HepG2 (cell line): ENCODE data around the gene ZFR2. TPM values are rescaled to one million over a fixed set of nuclear protein-coding genes. Genes with fewer than 3 reads are reported as not detected.

Experiments used
- ATAC-seq: fragments of 200-7000 bp; cut with Tn5 transposase; 3 replicates; pipeline ENCODE4 v1.9.1; 2020; ENCODE audit warnings: mild to moderate bottlenecking, moderate library complexity
- BruUV-seq: library from RNA; stranded (reverse); fragments of 400-500 nt; replicated peaks from 2 replicates; lab custom pipeline; 2021; lab: Mats Ljungman, UMichigan
- CTCF ChIA-PET: fragments of 300-600 bp; formaldehyde crosslinking; extraction: SDS; loops from one replicate; lab custom pipeline; 2021; ENCODE audit warnings: low total read pairs, inconsistent platforms, low intra/inter-chr PET ratio; lab: Yijun Ruan, JAX
- POLR2A ChIA-PET: fragments of 350-600 bp; sonication (Branson Sonifier 250); formaldehyde crosslinking; loops from one replicate; lab custom pipeline; 2020; ENCODE audit warnings: antibody characterized with exemption, inconsistent platforms; lab: Yijun Ruan, JAX
- DNase-seq: peaks from one replicate; pipeline ENCODE4 v3.0.0-alpha.2; 2015; ENCODE audit warnings: low spot score
- FAIRE-seq: peaks from 3 replicates; lab custom pipeline; 2011; peaks lifted over from hg19 to GRCh38; lab: Jason Lieb, UNC
- H2AFZ ChIP-seq: one replicate; pipeline ENCODE4 v1.6.1; 2011; ENCODE audit warnings: low read length, inconsistent platforms
- H3K27ac ChIP-seq: fragments of 300-600 bp; 3 replicates; pipeline ENCODE4 v1.8.0; 2011; ENCODE audit warnings: mixed run types, mild to moderate bottlenecking, mixed read lengths, low read length, inconsistent platforms; ENCODE audit not compliant: insufficient read depth; ENCODE audit errors: extremely low read length
- H3K27me3 ChIP-seq, 2 experiments: fragments of 200-600 bp in 1 of 2; 2 replicates in 1 of 2; 3 replicates in 1 of 2; pipeline versions ENCODE4 v1.6.0 to v1.8.0; 2011; ENCODE audit warnings: low read length in 2 of 2, mild to moderate bottlenecking in 2 of 2, moderate library complexity in 2 of 2, inconsistent platforms in 1 of 2; ENCODE audit not compliant: insufficient read depth in 2 of 2, control insufficient read depth in 1 of 2
- H3K36me3 ChIP-seq, 2 experiments: fragments of 200-600 bp in 1 of 2; replicated peaks in 1 of 2; 2 replicates in 1 of 2; 3 replicates in 1 of 2; pipeline versions ENCODE4 v1.5.1 to v1.8.0; 2011; ENCODE audit warnings: low read length in 2 of 2, inconsistent platforms in 1 of 2; ENCODE audit not compliant: insufficient read depth in 2 of 2, control insufficient read depth in 1 of 2
- H3K4me1 ChIP-seq: 2 replicates; pipeline ENCODE4 v1.5.1; 2012; ENCODE audit warnings: low read length, inconsistent platforms; ENCODE audit not compliant: insufficient read depth
- H3K4me2 ChIP-seq: 2 replicates; pipeline ENCODE4 v1.6.0; 2011; ENCODE audit warnings: low read depth, low read length, inconsistent platforms
- H3K4me3 ChIP-seq, 3 experiments: fragments of 200-600 bp in 1 of 3; sonication (generic), shearing (Covaris generic) in 1 of 3; replicated peaks in 1 of 3; 2 replicates each; pipeline ENCODE4 v1.5.1; 2011 to 2016; ENCODE audit warnings: low read length in 3 of 3, inconsistent platforms in 2 of 3, low read depth in 2 of 3, mild to moderate bottlenecking in 2 of 3, control low read depth in 1 of 3, mixed read lengths in 1 of 3; ENCODE audit not compliant: insufficient read depth in 1 of 3
- H3K79me2 ChIP-seq: one replicate; pipeline ENCODE4 v1.6.1; 2011; ENCODE audit warnings: low read length, inconsistent platforms; ENCODE audit not compliant: insufficient read depth
- H3K9ac ChIP-seq: 2 replicates; pipeline ENCODE4 v1.6.0; 2011; ENCODE audit warnings: mild to moderate bottlenecking, low read depth, low read length, inconsistent platforms; ENCODE audit not compliant: insufficient read depth
- H3K9me3 ChIP-seq: 2 replicates; pipeline ENCODE4 v1.5.1; 2012; ENCODE audit warnings: mild to moderate bottlenecking, low read length
- H4K20me1 ChIP-seq: 2 replicates; pipeline ENCODE4 v1.6.0; 2011; ENCODE audit warnings: inconsistent platforms, mild to moderate bottlenecking, low read length, moderate library complexity; ENCODE audit not compliant: insufficient read depth
- DNMT1 ChIP-seq: sonication (generic); formaldehyde crosslinking; IDR thresholded peaks from 2 replicates; pipeline ENCODE4 v1.5.1; 2020; ENCODE audit warnings: mild to moderate bottlenecking, missing genetic modification reagents
- GFI1 ChIP-seq: sonication (generic); formaldehyde crosslinking; IDR thresholded peaks from 2 replicates; pipeline ENCODE4 v1.5.0; 2020; ENCODE audit warnings: missing genetic modification reagents, mild to moderate bottlenecking, borderline replicate concordance
- HMG20B ChIP-seq: conservative IDR thresholded peaks from 2 replicates; pipeline ENCODE4 v1.6.1; 2016; ENCODE audit warnings: missing genetic modification reagents, missing compliant biosample characterization
- MEF2D ChIP-seq: sonication (generic); formaldehyde crosslinking; IDR thresholded peaks from 2 replicates; pipeline ENCODE4 v1.5.1; 2020; ENCODE audit warnings: mild to moderate bottlenecking, missing genetic modification reagents
- MNT ChIP-seq: fragments of 450-650 bp; IDR thresholded peaks from 2 replicates; pipeline ENCODE4 v1.6.1; 2016
- PITX1 ChIP-seq: sonication (generic); formaldehyde crosslinking; IDR thresholded peaks from 2 replicates; pipeline ENCODE4 v1.5.1; 2020; ENCODE audit warnings: mild to moderate bottlenecking, missing genetic modification reagents
- RNF2 ChIP-seq: fragments of 450-650 bp; conservative IDR thresholded peaks from 2 replicates; pipeline ENCODE4 v1.6.1; 2016; ENCODE audit warnings: low read depth
- ZBTB7A ChIP-seq: sonication (generic); formaldehyde crosslinking; IDR thresholded peaks from 2 replicates; pipeline ENCODE4 v1.8.0; 2022; ENCODE audit warnings: mild to moderate bottlenecking, missing genetic modification reagents
- ZNF484 ChIP-seq: sonication (generic); formaldehyde crosslinking; IDR thresholded peaks from 2 replicates; pipeline ENCODE4 v1.5.1; 2020; ENCODE audit warnings: mild to moderate bottlenecking, low read depth, missing genetic modification reagents, borderline replicate concordance
- ZNF703 ChIP-seq: sonication (generic); formaldehyde crosslinking; IDR thresholded peaks from 2 replicates; pipeline ENCODE4 v1.5.1; 2020; ENCODE audit warnings: missing genetic modification reagents, mild to moderate bottlenecking, moderate library complexity, borderline replicate concordance
- ZNF766 ChIP-seq: sonication (generic); formaldehyde crosslinking; IDR thresholded peaks from 2 replicates; pipeline ENCODE4 v1.5.0; 2020; ENCODE audit warnings: missing genetic modification reagents, borderline replicate concordance
- ZNF768 ChIP-seq: sonication (generic); formaldehyde crosslinking; IDR thresholded peaks from 2 replicates; pipeline ENCODE4 v1.4.0; 2020; ENCODE audit warnings: missing genetic modification reagents
- WGBS: methylation state at CpG from one replicate; pipeline ENCODE4 v1.1.6; 2017; ENCODE audit warnings: low lambda C conversion rate; 5-methylcytosine and 5-hydroxymethylcytosine counted together
- in situ Hi-C: cut with HindIII; loops from 2 replicates; pipeline ENCODE4 v1.10.0; 2017; ENCODE audit warnings: low pct_unique_long_range_greater_than_20kb; ENCODE audit not compliant: extremely low pct_ligation_motif_present
- intact Hi-C: fragments of 100-400 bp; cut with micrococcal nuclease; formaldehyde crosslinking; loops from one replicate; pipeline ENCODE4 v1.10.0; 2022; ENCODE audit not compliant: unreplicated experiment
- polyA plus RNA-seq, 8 experiments: library from polyadenylated mRNA; depleted of rRNA in 3 of 8; stranded (reverse) in 7 of 8; unstranded in 1 of 8; fragments of >200 nt; fragmentation: Illumina TruSeq in 4 of 8; extraction: Trizol in 4 of 8; gene quantifications; 2 replicates each; pipeline versions ENCODE4 v1.2.1 to v1.2.3, GENCODE V29; 2011 to 2016; ENCODE audit warnings: low read depth in 4 of 8, missing spikeins in 1 of 8, mixed read lengths in 1 of 8; ENCODE audit not compliant: insufficient read depth in 1 of 8
- total RNA-seq, 5 experiments: library from RNA; depleted of rRNA; stranded (reverse); fragments of >200 nt; fragmentation: Illumina TruSeq; extraction: Trizol; gene quantifications; 2 replicates each; pipeline ENCODE4 v1.2.3, GENCODE V29; 2016; ENCODE audit warnings: low read depth in 1 of 5

ZFR2 gene
- total and polyA plus RNA-seq, 2 of the 13 experiments (the other 11 are each of a cell fraction or from before 2014, with no cell fraction given) = 0.37 to 0.69 TPM

GRCh38 chr19:3785451-3785937 lies 83.3 kb downstream of the ZFR2 start:
- TF ChIP-seq ZNF768 (CRISPR knock-in tag) (peak; percentile 94), ZNF703 (CRISPR knock-in tag) (no peak), HMG20B (CRISPR knock-in tag) (no peak), RNF2 (no peak), MEF2D (CRISPR knock-in tag) (no peak), ZNF484 (CRISPR knock-in tag) (no peak), ZNF766 (CRISPR knock-in tag) (no peak), PITX1 (CRISPR knock-in tag) (no peak), DNMT1 (CRISPR knock-in tag) (no peak), ZBTB7A (CRISPR knock-in tag) (no peak), GFI1 (no peak), MNT (peak; percentile 34; the same call in 1 of the 2 replicates)
- 30% methylated on average over 4 of the region's 47 CpGs for WGBS
- H3K27me3 ChIP-seq = peaks cover 12 to 32% of the 10 kb centered on the region in 2 experiments; a peak in 4 of 5 replicates
- no peaks in the 10 kb centered on the region for H4K20me1 ChIP-seq
- intact Hi-C loops (no loop called here), in situ Hi-C loops (no loop called here)
- DNase-seq (no peak), FAIRE-seq (no peak), ATAC-seq (no peak)
- H3K9ac ChIP-seq = no peak overlapping the region
- no peak overlapping the region for H3K4me2 ChIP-seq
- ChIA-PET CTCF (no interaction called here), POLR2A (no interaction called here)
- H3K27ac ChIP-seq = no peak overlapping the region
- peaks cover 18% of the 10 kb centered on the region for H3K9me3 ChIP-seq
- no peak overlapping the region for H2AFZ ChIP-seq
- BruUV-seq = no TSS peak
- 0 out of 2 replicates have a peak, but pooled peaks cover 5% of the 10 kb centered on the region for H3K4me1 ChIP-seq
- H3K36me3 ChIP-seq = no peaks in the 10 kb centered on the region
- no peaks in the 10 kb centered on the region for H3K79me2 ChIP-seq
- H3K4me3 ChIP-seq = peak overlapping the region in 1 of 3 experiments; percentile 28; a peak in 3 of 6 replicates
